ENCODE measurements around the gene PMS1. TPM values are rescaled to one million over a fixed set of nuclear protein-coding genes. Genes with fewer than 3 reads are reported as not detected.

Gene PMS1
- total and polyA plus RNA-seq, 2 donors (not counting 3 experiments of a cell fraction or from before 2014, with no cell fraction given) = 6.6 to 27.8 TPM

GRCh38 chr2:189848276-189848675 lies 64.0 kb downstream of the PMS1 start:
- FAIRE-seq = no peak
- Histone ChIP-seq H3K9me1 (replicated peaks; ENCODE audit: control insufficient read depth, extremely low read depth, insufficient read depth, low read length) (no peaks in the 10 kb centered on the region), H3K9ac (replicated peaks; ENCODE audit: extremely low read depth, insufficient read depth, low read length) (no peak overlapping the region), H3K4me3 (replicated peaks in 1 of 3; ENCODE audit: insufficient read depth in 1 of 3, low read depth in 1 of 3, low read length in 3 of 3) (no peak overlapping the region), H2AFZ (ENCODE audit: low read depth, low read length) (no peak overlapping the region), H4K20me1 (replicated peaks; ENCODE audit: control insufficient read depth, extremely low read depth, insufficient read depth, low read length) (no peaks in the 10 kb centered on the region), H3K79me2 (ENCODE audit: control insufficient read depth, insufficient read depth, low read length) (no peaks in the 10 kb centered on the region), H3K27ac (ENCODE audit: insufficient read depth, low read depth, low read length) (no peak overlapping the region), H3K27me3 (ENCODE audit: control insufficient read depth in 2 of 2, insufficient read depth in 2 of 2, low read length in 2 of 2) (no peaks in the 10 kb centered on the region), H3K4me1 (ENCODE audit: control insufficient read depth, extremely low read depth, insufficient read depth, low read length) (no peaks in the 10 kb centered on the region), H3K9me3 (replicated peaks; ENCODE audit: control insufficient read depth, insufficient read depth, low read length) (no peaks in the 10 kb centered on the region), H3K4me2 (ENCODE audit: insufficient read depth, low read length) (no peak overlapping the region), H3K36me3 (ENCODE audit: control insufficient read depth in 2 of 2, extremely low read depth in 1 of 2, insufficient read depth in 2 of 2, low read length in 2 of 2) (no peaks in the 10 kb centered on the region)
- BruUV-seq (replicated peaks) = no TSS peak
- TF ChIP-seq MYC (IDR thresholded peaks at IDR 0.05; ENCODE audit: low read depth, low read length) (no peak), POLR2A (IDR thresholded peaks at IDR 0.05; ENCODE audit: low read depth, low read length) (no peak), POLR2AphosphoS5 (IDR thresholded peaks at IDR 0.05; ENCODE audit: insufficient read depth, low read depth, low read length) (no peak), FOS (IDR thresholded peaks at IDR 0.05; ENCODE audit: borderline replicate concordance, insufficient read depth, low read length) (no peak), EZH2 (IDR thresholded peaks at IDR 0.05; ENCODE audit: borderline replicate concordance, low read depth, low read length, severe bottlenecking) (no peak), JUN (IDR thresholded peaks at IDR 0.05; ENCODE audit: borderline replicate concordance, insufficient read depth, insufficient read length, low read depth) (no peak), GATA2 (IDR thresholded peaks at IDR 0.05; ENCODE audit: insufficient read depth, insufficient read length, low read depth, low read length) (no peak), MAX (IDR thresholded peaks at IDR 0.05; ENCODE audit: insufficient read depth, insufficient read length) (no peak), CTCF (IDR thresholded peaks at IDR 0.05; ENCODE audit: extremely low read depth in 1 of 2, insufficient read depth in 1 of 2, low read depth in 1 of 2, low read length in 2 of 2) (no peak)
- intact Hi-C loops (cut with micrococcal nuclease) = no loop called here
- no peak for DNase-seq (ENCODE audit: low read depth, low spot score)
- dilution Hi-C loops (cut with MboI; ENCODE audit: extremely low pct_ligation_motif_present, low sequenced_read_pairs) = no loop called here
- ChIA-PET POLR2A (no interaction called here), CTCF (interaction anchor here (0.7 to 1.2 kb wide), 3 partner anchors 10 to 22 kb away, joined by 3 to 4 read pairs (median 4); no protein-coding TSS in a partner anchor)

All from endothelial cell of umbilical vein (primary cell).